Astrocyte (in vitro differentiated cells and primary cell): ENCODE measurements around the gene DPF3.

Experiments used
- CTCF ChIP-seq: IDR thresholded peaks from 2 replicates; pipeline ENCODE4 v1.5.1; 2011; ENCODE audit warnings: low read depth, mild to moderate bottlenecking, inconsistent platforms, low read length, moderate library complexity; ENCODE audit not compliant: insufficient read depth
- EZH2 ChIP-seq: IDR thresholded peaks from 2 replicates; pipeline ENCODE4 v1.6.1; 2012; ENCODE audit warnings: mild to moderate bottlenecking, low read length, inconsistent platforms; ENCODE audit not compliant: insufficient read depth

- TF ChIP-seq CTCF (no peak), EZH2 (no peak)
These were observed 208.4 kb downstream of the DPF3 start for GRCh38 chr14:72685456-72685855.
